ENCODE data around the gene YJU2.

DNA sequence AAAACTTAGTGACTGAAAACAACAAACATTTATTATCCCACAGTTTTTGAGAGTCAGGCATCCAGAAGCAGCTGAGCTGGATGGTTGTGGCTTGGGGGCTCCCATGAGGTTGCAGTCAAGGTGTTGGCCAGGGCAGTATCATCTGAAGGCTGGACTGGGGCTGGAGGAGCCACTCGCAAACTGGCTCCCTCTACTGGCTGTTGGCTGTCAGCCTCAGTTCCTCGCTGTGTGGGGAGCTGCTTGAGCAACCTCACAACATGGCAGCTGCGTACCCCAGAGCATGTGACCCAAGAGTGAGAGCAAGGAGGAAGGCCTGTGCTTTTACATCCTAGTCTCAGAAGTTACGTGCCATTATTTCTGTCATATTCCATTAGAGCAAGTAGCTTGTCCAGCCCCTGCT lies 9.7 kb downstream of the YJU2 start:
- TF ChIP-seq, protein P1, sequence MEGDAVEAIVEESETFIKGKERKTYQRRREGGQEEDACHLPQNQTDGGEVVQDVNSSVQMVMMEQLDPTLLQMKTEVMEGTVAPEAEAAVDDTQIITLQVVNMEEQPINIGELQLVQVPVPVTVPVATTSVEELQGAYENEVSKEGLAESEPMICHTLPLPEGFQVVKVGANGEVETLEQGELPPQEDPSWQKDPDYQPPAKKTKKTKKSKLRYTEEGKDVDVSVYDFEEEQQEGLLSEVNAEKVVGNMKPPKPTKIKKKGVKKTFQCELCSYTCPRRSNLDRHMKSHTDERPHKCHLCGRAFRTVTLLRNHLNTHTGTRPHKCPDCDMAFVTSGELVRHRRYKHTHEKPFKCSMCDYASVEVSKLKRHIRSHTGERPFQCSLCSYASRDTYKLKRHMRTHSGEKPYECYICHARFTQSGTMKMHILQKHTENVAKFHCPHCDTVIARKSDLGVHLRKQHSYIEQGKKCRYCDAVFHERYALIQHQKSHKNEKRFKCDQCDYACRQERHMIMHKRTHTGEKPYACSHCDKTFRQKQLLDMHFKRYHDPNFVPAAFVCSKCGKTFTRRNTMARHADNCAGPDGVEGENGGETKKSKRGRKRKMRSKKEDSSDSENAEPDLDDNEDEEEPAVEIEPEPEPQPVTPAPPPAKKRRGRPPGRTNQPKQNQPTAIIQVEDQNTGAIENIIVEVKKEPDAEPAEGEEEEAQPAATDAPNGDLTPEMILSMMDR (IDR thresholded peaks at IDR 0.05; ENCODE audit: low read depth, low read length, missing input control) = no peak
- no peak for TF ChIP-seq RAD21 (IDR thresholded peaks at IDR 0.05)
- TF ChIP-seq, protein P2, sequence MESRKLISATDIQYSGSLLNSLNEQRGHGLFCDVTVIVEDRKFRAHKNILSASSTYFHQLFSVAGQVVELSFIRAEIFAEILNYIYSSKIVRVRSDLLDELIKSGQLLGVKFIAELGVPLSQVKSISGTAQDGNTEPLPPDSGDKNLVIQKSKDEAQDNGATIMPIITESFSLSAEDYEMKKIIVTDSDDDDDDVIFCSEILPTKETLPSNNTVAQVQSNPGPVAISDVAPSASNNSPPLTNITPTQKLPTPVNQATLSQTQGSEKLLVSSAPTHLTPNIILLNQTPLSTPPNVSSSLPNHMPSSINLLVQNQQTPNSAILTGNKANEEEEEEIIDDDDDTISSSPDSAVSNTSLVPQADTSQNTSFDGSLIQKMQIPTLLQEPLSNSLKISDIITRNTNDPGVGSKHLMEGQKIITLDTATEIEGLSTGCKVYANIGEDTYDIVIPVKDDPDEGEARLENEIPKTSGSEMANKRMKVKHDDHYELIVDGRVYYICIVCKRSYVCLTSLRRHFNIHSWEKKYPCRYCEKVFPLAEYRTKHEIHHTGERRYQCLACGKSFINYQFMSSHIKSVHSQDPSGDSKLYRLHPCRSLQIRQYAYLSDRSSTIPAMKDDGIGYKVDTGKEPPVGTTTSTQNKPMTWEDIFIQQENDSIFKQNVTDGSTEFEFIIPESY (IDR thresholded peaks at IDR 0.05) = no peak
- TF ChIP-seq GABPA (IDR thresholded peaks at IDR 0.05 in 1 of 2, conservative IDR thresholded peaks at IDR 0.05 in 1 of 2) = no peak
- TF ChIP-seq, protein P3, sequence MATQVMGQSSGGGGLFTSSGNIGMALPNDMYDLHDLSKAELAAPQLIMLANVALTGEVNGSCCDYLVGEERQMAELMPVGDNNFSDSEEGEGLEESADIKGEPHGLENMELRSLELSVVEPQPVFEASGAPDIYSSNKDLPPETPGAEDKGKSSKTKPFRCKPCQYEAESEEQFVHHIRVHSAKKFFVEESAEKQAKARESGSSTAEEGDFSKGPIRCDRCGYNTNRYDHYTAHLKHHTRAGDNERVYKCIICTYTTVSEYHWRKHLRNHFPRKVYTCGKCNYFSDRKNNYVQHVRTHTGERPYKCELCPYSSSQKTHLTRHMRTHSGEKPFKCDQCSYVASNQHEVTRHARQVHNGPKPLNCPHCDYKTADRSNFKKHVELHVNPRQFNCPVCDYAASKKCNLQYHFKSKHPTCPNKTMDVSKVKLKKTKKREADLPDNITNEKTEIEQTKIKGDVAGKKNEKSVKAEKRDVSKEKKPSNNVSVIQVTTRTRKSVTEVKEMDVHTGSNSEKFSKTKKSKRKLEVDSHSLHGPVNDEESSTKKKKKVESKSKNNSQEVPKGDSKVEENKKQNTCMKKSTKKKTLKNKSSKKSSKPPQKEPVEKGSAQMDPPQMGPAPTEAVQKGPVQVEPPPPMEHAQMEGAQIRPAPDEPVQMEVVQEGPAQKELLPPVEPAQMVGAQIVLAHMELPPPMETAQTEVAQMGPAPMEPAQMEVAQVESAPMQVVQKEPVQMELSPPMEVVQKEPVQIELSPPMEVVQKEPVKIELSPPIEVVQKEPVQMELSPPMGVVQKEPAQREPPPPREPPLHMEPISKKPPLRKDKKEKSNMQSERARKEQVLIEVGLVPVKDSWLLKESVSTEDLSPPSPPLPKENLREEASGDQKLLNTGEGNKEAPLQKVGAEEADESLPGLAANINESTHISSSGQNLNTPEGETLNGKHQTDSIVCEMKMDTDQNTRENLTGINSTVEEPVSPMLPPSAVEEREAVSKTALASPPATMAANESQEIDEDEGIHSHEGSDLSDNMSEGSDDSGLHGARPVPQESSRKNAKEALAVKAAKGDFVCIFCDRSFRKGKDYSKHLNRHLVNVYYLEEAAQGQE (IDR thresholded peaks at IDR 0.05) = no peak
- no peak for TF ChIP-seq HNF4A (conservative IDR thresholded peaks at IDR 0.05)
- TF ChIP-seq, protein P4, sequence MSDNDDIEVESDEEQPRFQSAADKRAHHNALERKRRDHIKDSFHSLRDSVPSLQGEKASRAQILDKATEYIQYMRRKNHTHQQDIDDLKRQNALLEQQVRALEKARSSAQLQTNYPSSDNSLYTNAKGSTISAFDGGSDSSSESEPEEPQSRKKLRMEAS (IDR thresholded peaks at IDR 0.05) = no peak
- TF ChIP-seq TAF1 (conservative IDR thresholded peaks at IDR 0.05) = no peak
- TF ChIP-seq, protein P5, sequence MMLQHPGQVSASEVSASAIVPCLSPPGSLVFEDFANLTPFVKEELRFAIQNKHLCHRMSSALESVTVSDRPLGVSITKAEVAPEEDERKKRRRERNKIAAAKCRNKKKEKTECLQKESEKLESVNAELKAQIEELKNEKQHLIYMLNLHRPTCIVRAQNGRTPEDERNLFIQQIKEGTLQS (IDR thresholded peaks at IDR 0.05) = no peak
- no peak for TF ChIP-seq YY1 (IDR thresholded peaks at IDR 0.05)

Data from liver (tissue), 3 donors.